GM19099 (cell line): ENCODE data around the gene TMEM218.

ENCODE experiments used
- POLR2A ChIP-seq: IDR thresholded peaks from 3 replicates; pipeline ENCODE4 v1.6.1; 2011; ENCODE audit warnings: low read depth; ENCODE audit not compliant: insufficient read length; ENCODE audit errors: extremely low read depth

Gene TMEM218

GRCh38 chr11:125141178-125141577, 29.8 kb upstream of the TMEM218 start:
- no peak for TF ChIP-seq POLR2A

DNA sequence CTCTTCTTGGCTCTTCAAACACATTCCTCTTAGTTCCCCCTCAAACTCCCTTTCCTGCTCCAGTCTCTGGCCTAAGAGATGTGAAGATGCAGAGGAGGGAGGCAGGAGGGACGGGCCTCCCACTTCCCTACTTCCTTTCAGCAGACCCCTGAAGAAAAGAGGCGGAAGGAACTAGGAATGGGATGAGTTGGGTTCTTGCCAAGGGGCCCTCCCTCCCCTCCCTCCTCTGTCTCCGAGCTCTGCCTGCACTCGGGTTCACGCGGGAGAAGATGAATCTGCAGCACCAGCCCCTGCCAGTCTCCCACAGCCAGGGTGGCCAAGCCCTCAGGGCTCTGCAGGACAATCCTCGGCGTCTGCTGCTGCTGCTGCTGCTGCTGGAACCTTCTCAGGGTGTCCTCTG, 28.8 kb upstream of the TMEM218 start:
- TF ChIP-seq POLR2A, result no peak

GRCh38 chr11:125139778-125140177, 28.4 kb upstream of the TMEM218 start:
- no peak for TF ChIP-seq POLR2A

DNA sequence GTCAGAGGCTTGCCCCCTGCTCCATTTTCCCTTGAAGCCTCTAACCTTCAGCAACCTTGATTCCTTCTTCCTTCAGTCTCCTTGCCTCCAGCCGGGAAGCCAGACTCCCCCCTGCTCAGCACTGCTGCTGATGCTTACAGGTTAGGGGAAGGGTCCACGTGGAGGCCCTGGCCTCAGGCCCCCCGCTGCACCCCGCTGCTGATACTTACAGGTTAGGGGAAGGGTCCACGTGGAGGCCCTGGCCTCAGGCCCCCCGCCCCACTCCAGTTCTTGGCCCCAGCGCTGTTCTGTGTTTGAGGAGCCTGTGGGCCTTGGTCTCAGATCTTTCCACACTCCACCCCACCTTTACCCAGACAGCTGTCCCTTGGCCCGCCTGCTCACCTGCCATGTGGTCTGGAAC, 27.5 kb upstream of the TMEM218 start:
- no peak for TF ChIP-seq POLR2A

DNA sequence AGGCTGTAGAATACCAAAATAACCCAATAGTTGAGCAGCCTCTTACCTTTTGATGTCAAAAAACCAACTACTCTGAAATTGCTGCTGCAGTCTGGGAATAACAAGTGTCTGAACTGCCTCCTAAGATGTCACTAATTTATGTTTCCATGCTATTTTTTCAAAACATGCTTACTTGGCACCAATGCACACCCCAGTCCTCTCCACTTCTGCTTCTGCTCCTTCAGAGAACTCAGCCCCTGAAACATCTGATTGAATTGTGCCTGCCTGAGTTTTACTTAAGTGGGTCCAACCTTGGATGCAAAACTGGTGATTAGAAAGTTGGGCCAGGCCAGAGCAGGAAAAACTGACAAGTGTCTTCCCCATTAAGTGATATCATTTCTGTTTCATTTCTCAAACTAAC, 24.6 kb upstream of the TMEM218 start:
- TF ChIP-seq POLR2A, result no peak

- no peak for TF ChIP-seq POLR2A
Measured at GRCh38 chr11:125132596-125132995, 21.2 kb upstream of the TMEM218 start.

DNA sequence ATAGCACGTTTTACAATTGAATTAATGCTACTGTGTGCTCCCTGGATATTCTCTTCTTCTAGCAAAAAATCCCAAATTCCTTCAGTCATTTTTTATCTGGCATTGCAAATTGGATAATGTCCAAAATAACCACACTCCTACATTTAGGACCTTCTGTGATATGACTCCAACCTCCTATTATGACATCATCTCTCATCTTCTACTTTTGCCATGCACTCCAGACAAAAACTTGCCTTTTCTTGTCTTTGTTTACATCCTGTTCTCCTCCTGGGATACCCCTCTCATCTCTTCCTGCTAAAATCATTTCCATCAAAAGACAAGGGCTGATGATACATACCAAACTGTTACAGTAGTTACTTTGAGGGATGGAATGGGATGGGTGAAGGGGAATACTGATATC, 20.6 kb upstream of the TMEM218 start:
- TF ChIP-seq POLR2A, result no peak

- no peak for TF ChIP-seq POLR2A
Measured at GRCh38 chr11:125129316-125129993, 18.0 kb upstream of the TMEM218 start.

GRCh38 chr11:125128450-125128849, 17.0 kb upstream of the TMEM218 start:
- no peak for TF ChIP-seq POLR2A

DNA sequence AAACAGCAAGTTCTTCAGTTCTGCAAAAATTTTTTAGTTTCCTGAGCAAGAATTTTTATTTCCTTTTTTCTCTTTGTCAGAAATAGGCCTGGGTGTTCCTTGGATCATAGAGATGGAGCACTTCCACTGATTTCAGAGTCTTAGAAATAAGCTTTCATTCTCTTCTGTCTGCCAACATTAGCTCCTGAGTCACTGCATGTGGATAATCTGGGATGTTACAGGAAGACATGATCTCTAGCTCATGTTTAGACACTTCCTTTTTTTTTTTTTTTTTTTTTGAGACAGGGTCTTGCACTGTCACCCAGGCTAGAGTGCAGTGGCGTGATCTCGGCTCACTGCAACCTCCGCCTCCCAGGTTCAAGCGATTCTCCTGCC, 13.2 kb upstream of the TMEM218 start:
- TF ChIP-seq POLR2A, result no peak

GRCh38 chr11:125123947-125124617, 12.7 kb upstream of the TMEM218 start:
- TF ChIP-seq POLR2A, result no peak

GRCh38 chr11:125123194-125123946, 11.9 kb upstream of the TMEM218 start:
- TF ChIP-seq POLR2A, result no peak

GRCh38 chr11:125117429-125117828, 6.0 kb upstream of the TMEM218 start:
- TF ChIP-seq POLR2A, result no peak

- TF ChIP-seq POLR2A, result no peak
Measured at GRCh38 chr11:125114518-125114917, 3.1 kb upstream of the TMEM218 start.

DNA sequence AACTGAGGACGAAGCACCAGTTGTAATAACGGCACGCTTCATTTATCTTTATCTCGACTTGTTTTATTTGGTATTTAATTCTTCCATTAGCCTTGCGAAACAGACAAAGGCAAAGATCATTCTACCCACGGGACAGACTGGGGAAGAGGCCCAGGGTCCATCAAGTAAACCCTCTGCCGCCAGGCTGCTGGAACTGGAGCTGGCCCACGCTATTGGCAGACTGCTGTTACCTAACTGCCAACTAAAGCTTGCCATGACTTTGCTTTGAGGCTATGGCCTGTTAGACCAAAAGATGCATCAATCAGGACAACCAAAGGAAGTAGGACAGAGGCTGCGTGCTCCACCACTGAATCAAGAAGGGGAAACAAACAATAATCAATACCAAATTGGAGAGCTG, 780 bp upstream of the TMEM218 start:
- TF ChIP-seq POLR2A, result no peak

DNA sequence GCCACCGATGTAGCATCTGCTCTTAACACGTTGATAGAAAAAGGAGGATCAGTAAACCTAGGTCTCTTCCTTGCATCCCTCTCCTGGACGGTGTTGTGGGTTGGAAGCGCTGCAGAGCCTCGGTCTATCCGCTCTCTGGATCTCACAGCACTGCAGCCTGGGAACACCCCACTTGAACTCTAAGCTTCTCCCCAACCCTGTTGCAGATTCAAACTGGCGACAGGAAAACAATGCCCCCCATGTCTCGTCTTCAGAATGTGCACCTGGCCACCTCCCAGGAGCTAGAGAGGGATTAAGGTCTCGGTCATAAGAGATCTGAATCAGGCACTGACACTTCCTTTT, 454 bp downstream of the TMEM218 start:
- no peak for TF ChIP-seq POLR2A
